UCSD-AML1 (cell line): ENCODE results near the gene SLC6A8.
"Not testable (repeated sequence)": the region's sequence is repeated elsewhere in the genome, so short reads cannot be mapped to it uniquely, and the experiment has no call there.

Experiments used
- DNase-seq: peaks from one replicate; lab custom pipeline; 2025; ENCODE audit not compliant: unreplicated experiment; lab: John Stamatoyannopoulos, UW

SLC6A8 gene

GRCh38 chrX:153692611-153693156 lies 5.0 kb downstream of the SLC6A8 start:
- DNase-seq: no peak

- DNase-seq: no peak
These were observed 5.7 kb downstream of the SLC6A8 start for GRCh38 chrX:153693216-153694086.

DNA sequence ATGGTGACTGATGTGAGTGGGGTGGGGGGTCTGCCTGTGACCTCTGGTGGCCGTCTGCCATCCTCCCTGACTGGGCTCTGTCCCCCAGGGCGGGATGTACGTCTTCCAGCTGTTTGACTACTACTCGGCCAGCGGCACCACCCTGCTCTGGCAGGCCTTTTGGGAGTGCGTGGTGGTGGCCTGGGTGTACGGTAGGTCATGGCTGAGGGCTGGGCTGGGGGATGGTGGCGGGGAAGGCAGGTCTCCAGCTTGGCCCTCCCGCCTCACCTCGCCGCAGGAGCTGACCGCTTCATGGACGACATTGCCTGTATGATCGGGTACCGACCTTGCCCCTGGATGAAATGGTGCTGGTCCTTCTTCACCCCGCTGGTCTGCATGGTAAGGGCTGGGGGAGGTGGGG lies 6.5 kb downstream of the SLC6A8 start:
- DNase-seq: not testable (repeated sequence)

DNA sequence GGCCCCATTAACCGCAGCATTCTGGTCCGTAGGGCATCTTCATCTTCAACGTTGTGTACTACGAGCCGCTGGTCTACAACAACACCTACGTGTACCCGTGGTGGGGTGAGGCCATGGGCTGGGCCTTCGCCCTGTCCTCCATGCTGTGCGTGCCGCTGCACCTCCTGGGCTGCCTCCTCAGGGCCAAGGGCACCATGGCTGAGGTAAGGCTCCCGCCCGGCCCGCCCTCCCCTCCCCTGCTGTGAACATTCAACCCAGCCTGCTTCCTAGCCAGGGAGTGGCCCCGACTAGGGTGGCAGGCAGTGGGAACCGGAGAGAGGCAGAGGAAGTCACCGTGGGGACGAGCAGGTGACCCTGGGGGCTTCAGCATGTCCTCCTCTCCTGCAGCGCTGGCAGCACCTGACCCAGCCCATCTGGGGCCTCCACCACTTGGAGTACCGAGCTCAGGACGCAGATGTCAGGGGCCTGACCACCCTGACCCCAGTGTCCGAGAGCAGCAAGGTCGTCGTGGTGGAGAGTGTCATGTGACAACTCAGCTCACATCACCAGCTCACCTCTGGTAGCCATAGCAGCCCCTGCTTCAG lies 7.1 kb downstream of the SLC6A8 start:
- DNase-seq: no peak

DNA sequence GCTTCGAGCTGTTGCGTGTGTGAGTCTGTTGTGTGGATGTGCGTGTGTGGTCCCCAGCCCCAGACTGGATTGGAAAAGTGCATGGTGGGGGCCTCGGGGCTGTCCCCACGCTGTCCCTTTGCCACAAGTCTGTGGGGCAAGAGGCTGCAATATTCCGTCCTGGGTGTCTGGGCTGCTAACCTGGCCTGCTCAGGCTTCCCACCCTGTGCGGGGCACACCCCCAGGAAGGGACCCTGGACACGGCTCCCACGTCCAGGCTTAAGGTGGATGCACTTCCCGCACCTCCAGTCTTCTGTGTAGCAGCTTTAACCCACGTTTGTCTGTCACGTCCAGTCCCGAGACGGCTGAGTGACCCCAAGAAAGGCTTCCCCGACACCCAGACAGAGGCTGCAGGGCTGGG lies 8.4 kb downstream of the SLC6A8 start:
- no peak for DNase-seq

GRCh38 chrX:153696538-153696937 lies 8.8 kb downstream of the SLC6A8 start:
- DNase-seq: not testable (repeated sequence)

DNA sequence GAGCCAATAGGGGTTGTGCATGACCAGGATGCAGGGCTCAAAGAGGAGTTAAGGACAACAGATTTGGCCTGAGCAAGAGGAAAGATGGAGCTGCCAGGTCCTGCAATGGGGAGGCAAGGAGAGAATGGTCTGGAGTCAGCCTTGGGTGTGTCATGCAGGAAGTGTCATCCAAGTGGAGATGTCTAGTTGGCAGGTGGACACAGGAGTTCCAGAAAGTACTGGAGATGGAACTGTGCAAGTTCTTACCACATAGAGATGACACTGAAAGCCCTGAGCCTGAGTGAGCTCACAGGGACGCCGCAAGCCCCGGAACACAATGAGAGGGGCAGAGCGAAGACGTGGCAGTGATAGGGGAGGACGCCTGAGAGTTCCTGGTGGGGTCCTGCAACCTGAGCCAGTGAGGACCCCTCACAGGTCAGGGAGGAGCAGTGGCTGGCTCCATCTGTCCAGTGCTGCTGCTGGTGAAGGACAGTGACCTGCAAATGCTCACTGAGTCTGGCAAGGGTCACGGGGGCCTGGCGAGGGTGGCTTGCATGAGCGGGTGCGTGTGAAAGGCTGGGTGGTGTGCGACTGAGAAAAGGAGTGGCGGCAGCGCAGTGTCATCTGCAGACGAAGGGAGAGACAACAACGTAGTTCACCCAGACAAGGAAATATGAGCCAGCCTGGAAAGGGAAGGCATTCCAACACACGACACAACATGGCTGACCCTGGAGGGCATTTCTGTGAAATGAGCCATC lies 9.4 kb downstream of the SLC6A8 start:
- DNase-seq: not testable (repeated sequence)

DNA sequence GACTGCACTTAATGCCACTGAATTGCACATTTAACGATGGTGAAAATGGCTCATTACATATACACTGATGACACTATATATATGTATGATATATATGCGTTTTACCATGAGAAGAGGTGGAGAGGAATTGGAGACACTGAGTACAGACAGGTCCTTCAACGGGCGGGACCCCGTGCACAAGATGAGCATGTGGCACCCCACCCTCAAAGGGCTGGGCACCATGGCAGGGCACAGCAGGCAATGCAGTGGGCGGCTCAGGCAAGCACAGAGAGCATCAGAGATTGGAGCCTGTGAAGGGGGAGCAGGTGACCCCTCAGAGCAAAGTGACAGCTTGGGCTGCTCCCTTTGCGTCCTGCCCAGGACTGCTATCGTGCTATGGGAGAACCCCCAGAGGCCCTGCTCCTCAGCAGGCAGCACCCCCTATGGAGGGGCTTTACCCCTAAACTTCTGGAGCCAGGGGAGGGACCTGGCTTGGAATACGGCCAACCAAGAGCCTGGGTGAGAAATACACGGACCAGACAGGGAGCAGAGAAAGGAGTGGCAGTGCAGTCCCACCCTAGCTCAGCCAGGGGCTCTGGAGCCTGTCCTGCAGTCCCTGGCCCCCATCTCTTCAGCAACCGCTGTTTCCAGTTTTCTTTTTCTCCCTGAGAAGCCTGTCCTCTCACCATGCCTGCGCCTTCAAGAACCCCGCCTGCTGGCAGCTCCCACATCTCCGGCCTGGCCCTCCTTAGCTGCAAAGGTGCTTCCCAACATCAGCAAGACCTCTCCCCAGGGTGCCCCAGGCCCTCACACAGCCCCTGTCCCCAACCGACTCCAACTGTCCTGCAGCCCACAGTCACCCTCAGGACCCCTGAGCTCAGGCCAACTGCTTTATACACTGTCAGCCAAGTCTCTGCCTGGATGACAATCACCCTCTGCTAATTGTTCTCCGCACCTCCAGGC lies 10.5 kb downstream of the SLC6A8 start:
- DNase-seq: no peak

DNA sequence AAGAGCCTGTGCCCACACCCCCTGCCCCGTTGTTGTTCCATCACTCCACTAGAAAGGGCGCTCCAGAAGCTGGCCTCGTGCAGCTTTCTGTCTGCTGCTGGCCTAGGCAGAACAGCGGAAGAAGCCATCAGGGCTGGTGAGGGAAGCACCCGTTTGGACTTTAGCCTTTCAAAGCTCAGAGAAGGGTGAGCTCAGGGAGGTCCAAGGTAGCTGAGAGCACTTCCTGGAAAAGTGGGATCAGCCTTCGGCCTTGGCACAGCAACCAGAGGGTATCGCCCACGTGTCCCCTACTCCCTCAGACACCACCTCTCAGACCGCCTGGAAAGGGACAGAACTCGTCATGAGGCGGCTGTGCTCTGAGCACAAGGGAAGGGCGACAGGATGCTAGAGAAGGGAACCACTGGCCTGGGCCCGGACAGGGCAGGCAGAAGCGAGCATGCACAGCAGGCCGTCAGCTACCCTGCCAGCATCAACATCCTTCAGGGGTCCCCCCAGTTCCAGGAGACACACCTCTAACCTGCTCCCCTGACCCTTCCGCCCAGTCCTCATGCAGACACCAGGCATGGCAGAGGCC lies 11.6 kb downstream of the SLC6A8 start:
- not testable (repeated sequence) for DNase-seq

DNA sequence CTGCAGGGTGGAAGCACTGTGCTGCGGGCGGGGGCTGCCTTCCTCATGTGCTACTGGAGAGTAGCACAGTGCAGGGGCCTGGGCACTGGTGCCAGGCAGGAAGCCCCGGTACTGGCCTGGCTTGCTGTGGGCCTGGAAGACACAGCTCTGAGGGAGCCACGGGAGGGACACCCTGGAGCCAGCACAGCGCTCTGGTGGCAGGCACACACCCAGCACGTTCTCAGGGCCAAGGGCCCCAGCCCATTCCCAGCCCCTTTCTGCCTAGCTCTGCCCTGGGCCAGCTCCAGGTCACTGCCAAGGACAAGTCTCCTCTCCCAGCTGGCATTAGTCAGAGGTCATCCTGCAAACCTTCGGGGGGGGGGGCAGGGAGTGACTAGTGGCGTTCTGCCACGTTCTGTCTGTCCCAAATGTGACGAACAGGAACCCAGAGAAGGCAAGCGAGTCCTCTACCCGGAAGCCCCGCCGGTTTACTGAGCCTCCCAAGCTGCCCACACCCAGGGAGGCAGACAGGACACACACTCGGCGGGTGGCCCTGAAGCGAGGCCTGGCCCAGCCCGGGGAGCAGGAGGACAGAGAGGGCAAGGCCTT lies 12.2 kb downstream of the SLC6A8 start:
- DNase-seq: not testable (repeated sequence)

GRCh38 chrX:153700376-153700945 lies 12.7 kb downstream of the SLC6A8 start:
- no peak for DNase-seq

- DNase-seq: no peak
These were observed 13.2 kb downstream of the SLC6A8 start for GRCh38 chrX:153700967-153701366.

DNA sequence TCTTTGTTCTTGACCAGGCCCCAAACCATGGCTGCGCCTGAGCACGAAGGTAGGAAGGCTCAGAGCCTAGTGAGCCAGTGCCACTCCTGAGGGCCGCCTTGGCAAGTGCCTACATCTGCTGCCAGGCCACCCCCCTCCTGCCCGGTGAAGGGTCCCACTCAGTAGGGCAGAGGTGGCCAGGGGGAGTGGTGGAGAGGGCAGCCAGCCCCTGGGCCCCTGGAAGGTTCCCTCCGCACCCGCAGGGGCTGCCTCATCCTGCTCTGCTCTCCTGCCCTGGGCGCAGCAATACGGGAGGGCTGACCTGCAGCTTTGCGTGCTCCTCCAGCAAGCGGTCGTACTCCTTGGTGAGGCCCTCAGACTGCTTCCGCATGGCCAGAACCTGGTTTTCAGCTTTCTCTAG lies 14.0 kb downstream of the SLC6A8 start:
- no peak for DNase-seq

- DNase-seq: no peak
These were observed 14.8 kb downstream of the SLC6A8 start for GRCh38 chrX:153702336-153703035.

- DNase-seq: no peak
These were observed 15.3 kb downstream of the SLC6A8 start for GRCh38 chrX:153703036-153703370.

DNA sequence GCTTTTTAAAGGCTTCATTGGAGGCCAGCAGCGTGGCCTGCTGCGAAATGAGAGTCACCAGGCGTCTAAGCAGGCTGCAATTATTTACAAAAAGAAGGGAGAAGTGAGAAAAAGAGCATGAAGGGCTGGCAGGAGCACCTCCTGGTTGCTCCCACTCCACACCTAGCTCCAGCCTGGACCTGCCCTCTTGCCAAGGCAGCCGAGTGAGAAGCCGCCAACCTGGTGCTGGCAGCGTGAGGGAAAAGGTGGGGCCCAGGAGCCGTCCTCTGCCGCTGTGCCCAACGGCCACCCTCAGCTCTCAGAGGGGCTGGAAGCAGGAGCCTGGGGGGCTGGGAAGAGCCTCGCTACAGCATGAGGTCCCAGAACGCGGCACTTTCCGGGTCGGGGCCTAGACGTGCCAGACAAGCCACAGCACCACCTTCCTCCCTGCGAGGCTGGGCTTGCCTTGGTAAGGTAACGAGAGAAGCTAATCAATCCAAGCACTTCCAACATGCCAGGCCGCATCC lies 16.3 kb downstream of the SLC6A8 start:
- DNase-seq: no peak

- DNase-seq: not testable (repeated sequence)
These were observed 17.1 kb downstream of the SLC6A8 start for GRCh38 chrX:153704631-153705402.
